Erythroblast (primary cell): Measurements from ENCODE around the gene HS6ST1.

Source experiments
- DNase-seq, 2 experiments: peaks; one replicate each; lab custom pipeline; 2025; lab: John Stamatoyannopoulos, UW
- GATA1 ChIP-seq: IDR thresholded peaks from 2 replicates; pipeline ENCODE4 v1.6.1; 2011; ENCODE audit warnings: low read depth, mild to moderate bottlenecking, control low read depth, low read length, moderate library complexity
- POLR2A ChIP-seq: IDR thresholded peaks from 2 replicates; pipeline ENCODE4 v1.6.1; 2011; ENCODE audit warnings: mild to moderate bottlenecking, low read length

HS6ST1 gene

DNA sequence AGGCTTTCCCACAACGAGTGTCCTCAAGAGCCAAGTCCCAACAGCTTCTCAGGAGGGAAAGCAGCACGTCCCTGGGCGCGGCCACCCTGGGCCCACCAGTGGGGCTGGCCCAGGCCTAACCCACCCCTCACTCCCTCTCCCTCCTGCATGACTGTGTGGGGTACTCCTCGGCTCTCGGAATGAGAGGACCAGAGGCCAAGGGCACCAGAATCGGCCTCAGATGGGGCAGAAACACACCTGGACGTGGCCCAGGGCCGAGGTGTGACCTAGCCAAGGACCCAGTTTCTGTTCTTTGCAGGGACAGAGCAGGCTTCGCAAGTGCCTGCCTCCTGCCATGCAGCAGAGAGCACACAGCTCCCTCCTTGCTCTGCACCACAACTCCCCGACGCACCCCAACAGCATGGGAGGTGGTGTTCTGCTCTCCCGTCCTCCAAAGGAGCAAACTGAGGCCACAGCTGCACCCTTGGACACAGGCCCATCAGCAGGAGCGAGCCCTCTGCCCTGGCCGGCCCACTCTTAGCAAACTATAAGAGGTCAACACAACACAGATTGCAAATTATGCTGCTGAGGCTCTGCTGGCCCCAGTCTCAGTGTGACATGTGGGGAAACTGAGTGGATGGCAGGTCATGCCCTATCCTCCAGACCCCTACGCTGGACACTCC lies 19.7 kb downstream of the HS6ST1 start:
- DNase-seq: no peak
- TF ChIP-seq GATA1: no peak
- TF ChIP-seq POLR2A: no peak

DNA sequence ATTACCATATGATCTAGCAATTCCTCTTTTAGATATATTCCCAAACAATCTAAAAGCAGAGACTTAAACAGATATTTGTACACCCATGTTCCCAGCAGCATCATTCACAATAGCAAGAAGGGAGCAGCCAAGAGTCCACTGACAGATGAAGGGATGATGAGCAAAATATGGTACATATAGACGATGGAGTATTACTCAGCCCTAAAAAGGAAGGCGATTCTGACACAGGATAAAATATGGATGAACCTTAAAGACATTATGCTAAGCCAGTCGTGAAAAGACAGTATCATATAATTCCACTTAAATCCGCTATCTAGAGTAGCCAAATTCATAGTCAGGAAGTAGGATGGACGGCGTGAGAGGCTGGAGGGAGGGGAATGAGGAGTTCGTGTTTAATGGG lies 20.4 kb downstream of the HS6ST1 start:
- TF ChIP-seq POLR2A (no peak), GATA1 (no peak)

DNA sequence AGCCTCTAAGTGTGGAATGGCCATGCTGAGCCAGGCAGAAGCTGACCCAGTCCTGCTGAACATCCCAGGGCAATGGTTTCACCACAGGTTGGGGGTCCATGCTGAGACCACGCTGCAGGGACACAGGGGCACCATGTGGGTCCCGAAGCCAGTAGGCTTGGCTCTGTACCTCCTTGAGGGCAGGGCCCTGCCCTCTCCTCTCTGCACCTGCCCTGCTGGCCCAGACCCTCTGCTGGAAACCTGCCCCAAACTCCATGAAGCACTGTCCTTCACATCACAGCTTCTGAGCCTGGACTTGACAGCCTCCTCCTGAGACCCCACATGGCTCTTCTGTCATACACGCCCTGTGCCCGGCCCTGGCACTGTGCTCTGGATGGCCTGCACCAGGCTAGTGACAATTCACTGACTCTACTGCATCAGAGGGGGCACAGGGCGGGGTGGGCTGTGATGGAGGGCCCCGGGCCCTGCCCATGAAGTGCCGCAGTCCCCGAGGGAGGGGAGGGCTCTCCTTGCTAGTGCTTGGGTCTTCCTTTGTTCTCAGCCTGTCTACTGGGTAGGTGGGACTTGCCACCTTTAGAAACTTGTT lies 24.7 kb downstream of the HS6ST1 start:
- DNase-seq: no peak
- TF ChIP-seq GATA1 (no peak), POLR2A (no peak)

More for the DNA sequence above, 20.4 kb downstream of the HS6ST1 start:
- DNase-seq: no peak

DNA sequence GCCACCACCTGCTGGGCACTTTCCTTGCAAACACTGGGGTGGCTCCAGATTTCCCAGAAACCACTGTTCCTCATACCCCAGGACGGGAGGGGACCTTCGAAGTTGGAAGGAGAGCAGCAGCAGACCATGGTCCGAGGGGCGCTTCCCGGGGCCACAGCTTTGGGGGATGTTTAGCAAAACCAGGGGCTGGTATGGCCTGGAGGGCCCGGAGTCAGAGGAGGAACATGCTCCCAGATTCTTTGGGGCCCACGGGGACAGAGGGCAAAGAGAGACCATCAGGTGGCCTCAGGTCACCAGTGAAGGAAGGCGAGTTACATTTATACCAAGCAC lies 25.3 kb downstream of the HS6ST1 start:
- DNase-seq: no peak
- no peak for TF ChIP-seq POLR2A
- TF ChIP-seq GATA1: no peak

DNA sequence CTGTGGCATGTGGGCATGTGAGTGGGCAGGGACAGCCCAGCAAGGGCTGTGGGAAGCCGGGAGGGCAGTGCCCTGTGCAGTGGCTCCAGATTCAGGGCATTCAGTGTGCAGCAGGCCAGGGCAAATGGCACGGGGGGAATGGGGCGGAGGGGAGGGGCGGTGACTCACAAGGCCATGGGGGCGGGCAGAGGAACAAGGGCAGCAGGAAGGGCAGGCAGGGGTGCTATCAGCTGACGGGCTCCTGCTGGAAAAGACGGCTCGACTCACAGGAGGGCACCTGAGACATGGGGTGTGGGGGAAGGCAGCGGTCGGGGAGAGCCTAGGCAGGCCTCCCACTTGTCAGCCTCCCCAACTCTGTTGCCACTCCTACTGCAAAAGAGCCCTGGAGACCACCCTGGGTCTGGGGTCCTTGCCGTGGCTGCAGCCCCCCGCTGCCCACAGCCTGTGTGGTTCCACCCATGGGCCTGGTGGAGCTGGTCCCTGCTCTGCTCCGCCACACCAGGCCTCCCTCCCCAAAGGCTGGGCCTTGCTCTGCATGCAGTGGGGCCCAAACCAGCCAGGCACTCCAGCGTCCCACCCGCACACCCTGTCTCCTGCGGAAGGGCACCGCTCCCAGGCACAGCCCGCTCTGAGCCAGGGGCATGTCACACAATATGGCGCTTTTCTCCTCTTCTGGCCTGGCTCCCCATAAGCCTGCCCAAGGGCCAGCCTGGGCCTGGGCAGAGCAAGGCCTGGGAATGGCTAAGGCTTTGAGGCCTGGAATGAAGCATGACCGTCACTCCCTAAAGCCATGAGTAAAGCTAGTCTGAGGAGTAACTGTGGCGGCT lies 25.9 kb downstream of the HS6ST1 start:
- DNase-seq: no peak
- TF ChIP-seq POLR2A (no peak), GATA1 (no peak)

DNA sequence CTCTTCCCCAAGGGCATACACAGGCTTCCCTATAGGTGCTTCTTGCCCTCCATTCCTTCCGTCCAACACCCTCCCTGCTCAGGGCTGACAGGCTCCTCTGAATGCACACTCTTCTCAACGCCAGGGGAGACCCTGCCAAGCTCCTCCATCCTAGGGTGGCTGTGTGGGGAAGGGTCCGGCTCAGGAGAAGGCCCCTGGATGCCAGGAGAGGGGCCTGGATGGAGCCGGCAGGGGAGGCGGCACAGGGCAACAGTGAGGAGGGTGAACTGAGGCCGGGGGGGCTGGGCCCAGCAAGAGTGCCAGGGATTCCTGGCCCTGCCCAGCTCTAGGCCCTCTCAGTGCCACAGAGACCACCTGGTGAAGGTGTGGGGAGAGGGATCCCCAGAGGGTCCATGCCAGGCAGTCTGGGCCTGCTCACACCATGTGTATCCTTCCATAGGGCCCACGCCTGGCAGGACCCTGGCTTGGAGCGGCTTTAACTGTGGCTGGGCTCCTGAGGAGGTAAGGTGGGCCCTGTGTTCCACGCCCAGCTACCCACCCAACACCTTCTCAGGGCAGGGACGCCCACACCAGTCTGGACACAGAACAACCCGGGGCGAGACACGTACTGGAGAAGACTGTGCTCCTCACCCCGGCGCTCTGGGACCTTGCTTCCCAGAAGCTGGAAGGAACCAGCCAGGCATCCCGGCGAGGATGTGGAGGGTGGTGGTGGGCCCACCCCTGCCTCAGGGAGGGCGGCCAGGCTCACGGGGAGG lies 26.6 kb downstream of the HS6ST1 start:
- no peak for DNase-seq
- TF ChIP-seq GATA1: no peak
- TF ChIP-seq POLR2A: no peak

DNA sequence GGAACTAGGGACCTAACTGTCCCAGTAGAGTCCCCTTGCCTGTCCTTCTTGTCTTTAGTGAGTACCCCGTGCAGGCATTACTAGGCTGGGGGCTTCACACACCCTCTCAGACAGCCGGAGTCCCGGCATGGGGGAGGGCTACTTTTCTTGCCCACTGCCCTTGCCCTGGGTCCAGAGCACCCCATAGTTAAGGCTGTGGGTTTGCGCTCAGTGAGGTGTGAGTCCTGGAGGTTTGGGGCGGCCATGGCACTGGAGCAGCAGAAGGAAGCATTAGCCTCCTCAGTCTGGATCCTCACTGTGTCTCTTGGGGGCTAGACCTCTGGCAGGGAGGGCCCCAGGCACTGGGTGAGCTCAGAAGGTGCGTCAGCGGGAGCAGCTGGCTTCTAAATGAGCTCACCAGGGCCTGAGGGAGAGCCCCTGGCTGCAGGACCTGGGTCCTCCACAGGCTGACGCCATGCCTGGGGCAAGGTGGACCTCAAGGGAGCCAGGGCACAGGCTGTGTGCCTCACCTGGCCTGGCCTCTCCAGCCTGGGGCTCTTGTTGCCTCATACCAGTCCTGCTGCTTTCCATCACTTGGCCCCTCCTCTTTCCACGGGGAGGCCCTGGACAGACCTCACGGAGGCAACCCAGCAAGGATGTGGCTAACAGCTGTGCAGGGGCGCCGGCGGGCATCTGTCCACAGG lies 27.4 kb downstream of the HS6ST1 start:
- DNase-seq: no peak
- TF ChIP-seq GATA1: no peak
- TF ChIP-seq POLR2A: no peak

DNA sequence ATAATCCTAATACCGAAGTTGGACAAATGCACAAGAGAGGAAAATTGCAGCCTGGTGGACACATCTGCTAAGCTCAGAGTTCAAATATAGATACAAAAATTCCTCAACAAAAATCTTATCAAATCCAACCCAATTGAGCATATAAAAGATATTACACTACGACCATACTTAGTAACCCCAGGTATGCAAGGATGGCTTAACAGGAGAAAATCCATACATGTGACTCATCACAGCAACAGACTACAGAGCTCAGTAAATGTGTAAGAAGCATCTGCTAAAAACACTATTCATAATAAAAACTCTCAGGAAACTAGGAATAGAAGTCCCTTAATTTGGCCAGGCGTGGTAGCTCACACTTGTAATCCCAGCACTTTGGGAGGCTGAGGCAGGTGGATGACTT lies 28.3 kb downstream of the HS6ST1 start:
- no peak for DNase-seq
- no peak for TF ChIP-seq POLR2A
- TF ChIP-seq GATA1: no peak

DNA sequence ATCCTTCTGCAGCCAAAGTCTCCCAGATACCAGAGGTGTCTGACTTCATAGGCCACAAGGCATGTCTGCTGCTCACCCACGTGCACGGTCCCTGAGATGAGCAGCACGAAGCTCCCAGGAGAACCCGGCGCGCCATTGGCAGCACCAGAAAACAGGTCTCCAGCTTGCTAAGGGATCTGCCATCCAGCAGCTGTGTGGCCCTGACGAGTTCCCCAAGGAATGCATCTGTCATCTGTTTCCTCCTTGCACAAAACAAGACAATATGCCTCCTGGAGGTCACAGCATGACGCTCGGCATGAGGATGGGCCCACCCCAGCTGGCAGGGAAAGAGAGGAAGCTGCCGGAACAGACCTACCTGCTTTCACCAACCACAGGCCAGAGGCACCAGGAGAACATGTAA lies 29.2 kb downstream of the HS6ST1 start:
- DNase-seq: no peak
- TF ChIP-seq GATA1 (no peak), POLR2A (no peak)

DNA sequence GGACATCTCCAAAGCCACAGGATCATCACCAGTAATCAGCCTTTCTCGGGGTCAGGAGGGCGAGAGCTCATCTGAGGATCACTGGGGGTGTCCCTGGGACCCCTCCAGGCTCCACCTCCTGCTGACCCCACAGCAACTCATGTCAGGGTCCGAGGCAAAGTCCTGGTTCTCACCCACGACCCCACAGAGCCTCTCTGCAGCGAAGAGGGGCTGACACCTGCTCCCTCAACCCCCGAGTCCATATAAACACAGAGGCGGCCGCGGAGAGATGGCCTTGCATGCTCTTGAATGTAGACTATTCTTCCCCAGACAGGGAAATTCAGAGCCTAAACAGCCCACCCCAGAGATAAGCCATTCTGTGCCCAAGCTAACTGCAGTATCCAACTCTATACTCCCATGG lies 29.9 kb downstream of the HS6ST1 start:
- no peak for DNase-seq
- TF ChIP-seq GATA1: no peak
- no peak for TF ChIP-seq POLR2A

DNA sequence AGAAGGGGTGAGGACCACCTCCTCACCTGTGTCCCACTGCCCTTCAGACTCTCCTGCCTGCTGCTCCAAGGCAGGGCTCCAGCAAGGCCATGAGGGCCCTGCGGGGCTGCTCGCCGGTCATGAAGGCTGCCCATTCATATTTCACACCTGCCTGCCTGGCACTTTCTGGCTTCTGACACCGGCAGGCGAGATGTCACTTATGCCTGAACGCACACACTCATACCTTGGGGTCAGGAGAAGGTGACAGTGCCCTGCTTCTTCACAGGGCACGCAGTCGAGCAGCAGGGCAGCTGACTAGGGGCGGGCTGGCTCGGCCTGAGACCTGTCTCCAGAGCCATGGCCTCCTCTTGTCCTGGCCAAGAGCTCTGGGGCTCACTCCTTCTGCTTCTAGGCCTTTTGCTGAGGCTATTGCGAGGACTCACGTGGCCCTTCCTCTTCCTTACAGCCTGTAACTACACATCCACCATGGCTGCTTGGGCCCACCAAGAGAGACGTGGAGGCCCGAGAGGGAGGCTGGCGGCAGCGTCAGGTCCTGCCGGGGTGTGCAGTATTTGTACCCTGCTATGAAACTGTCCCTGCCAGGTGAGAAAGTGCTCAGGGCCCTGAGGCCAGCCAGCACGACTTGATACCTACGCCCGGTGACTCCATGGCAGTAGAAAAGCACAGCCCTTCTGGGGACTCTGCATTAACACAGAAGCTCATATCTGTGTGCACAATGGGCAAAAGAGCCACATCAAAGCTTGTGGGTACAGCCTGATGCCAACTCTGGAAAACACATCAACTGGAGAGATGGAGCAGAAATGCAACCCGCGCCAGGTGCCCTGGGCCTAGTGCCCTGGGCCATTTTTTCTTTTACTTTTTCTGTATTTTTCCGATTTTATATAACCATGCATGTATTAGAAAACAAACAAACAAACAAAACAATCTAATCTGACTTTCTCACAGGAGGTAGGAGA lies 30.6 kb downstream of the HS6ST1 start:
- no peak for DNase-seq
- TF ChIP-seq POLR2A (no peak), GATA1 (no peak)
